ENCODE measurements around the gene COL24A1. TPM values are rescaled to one million over a fixed set of nuclear protein-coding genes. Genes with fewer than 3 reads are reported as not detected.

COL24A1 gene
- polyA plus RNA-seq, 1 donor (not counting 4 experiments of a cell fraction or from before 2014, with no cell fraction given): not detected

DNA sequence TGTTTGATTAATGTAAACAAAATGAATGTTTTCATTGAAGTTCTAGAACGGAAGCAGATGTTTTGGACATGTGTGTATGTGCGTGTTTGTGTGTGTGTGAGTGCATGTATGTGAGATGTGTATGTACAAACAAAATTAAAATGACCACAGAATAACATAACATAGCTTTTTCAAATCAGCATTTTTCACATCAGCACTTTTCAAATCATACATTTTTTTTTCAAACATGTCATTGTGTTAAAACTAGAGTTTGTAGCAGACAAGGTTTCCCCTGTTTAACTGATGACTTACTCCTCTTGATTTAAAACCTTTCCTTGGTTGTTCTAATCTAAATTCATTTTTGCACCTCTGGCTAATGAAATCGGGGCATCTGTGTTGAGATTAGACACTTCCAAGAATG is 412.8 kb downstream of the COL24A1 start:
- Histone ChIP-seq H3K4me1 (ENCODE audit: control insufficient read depth, extremely low read depth, insufficient read depth, low read length) (no peaks in the 10 kb centered on the region), H3K4me3 (ENCODE audit: control insufficient read depth in 2 of 3, extremely low read depth in 1 of 3, insufficient read depth in 2 of 3, low read depth in 1 of 3, low read length in 3 of 3) (no peak overlapping the region), H3K27me3 (ENCODE audit: control insufficient read depth, extremely low read depth, insufficient read depth, low read length) (no peaks in the 10 kb centered on the region), H3K9me1 (ENCODE audit: control insufficient read depth, extremely low read depth, insufficient read depth, low read length) (no peaks in the 10 kb centered on the region), H3K27ac (ENCODE audit: control insufficient read depth, insufficient read depth, low read length) (no peak overlapping the region), H3K9ac (ENCODE audit: control insufficient read depth, extremely low read depth, insufficient read depth, low read length) (no peak overlapping the region), H2AFZ (ENCODE audit: control insufficient read depth, low read length) (no peak overlapping the region), H3K4me2 (ENCODE audit: control insufficient read depth, extremely low read depth, insufficient read depth, low read depth, low read length) (no peak overlapping the region), H3K36me3 (ENCODE audit: control insufficient read depth in 2 of 2, extremely low read depth in 1 of 2, insufficient read depth in 2 of 2, low read length in 2 of 2) (no peaks in the 10 kb centered on the region), H3K79me2 (ENCODE audit: control insufficient read depth, insufficient read depth, low read length) (no peaks in the 10 kb centered on the region), H4K20me1 (ENCODE audit: control insufficient read depth, extremely low read depth, insufficient read depth, low read length) (no peaks in the 10 kb centered on the region), H3K9me3 (ENCODE audit: control insufficient read depth, low read depth, low read length) (no peaks in the 10 kb centered on the region)
- TF ChIP-seq CTCF (optimal IDR thresholded peaks at IDR 0.05 in 1 of 3, IDR thresholded peaks at IDR 0.05 in 1 of 3, conservative IDR thresholded peaks at IDR 0.05 in 1 of 3; ENCODE audit: extremely low read depth in 1 of 3, insufficient read depth in 2 of 3, low read length in 3 of 3) (no peak), EZH2 (IDR thresholded peaks at IDR 0.05; ENCODE audit: low read length) (no peak)
- FAIRE-seq (no peak), DNase-seq (ENCODE audit: low read depth, low spot score) (no peak)
- dilution Hi-C loops (cut with MboI; ENCODE audit: extremely low pct_ligation_motif_present, low sequenced_read_pairs): no loop called here

DNA sequence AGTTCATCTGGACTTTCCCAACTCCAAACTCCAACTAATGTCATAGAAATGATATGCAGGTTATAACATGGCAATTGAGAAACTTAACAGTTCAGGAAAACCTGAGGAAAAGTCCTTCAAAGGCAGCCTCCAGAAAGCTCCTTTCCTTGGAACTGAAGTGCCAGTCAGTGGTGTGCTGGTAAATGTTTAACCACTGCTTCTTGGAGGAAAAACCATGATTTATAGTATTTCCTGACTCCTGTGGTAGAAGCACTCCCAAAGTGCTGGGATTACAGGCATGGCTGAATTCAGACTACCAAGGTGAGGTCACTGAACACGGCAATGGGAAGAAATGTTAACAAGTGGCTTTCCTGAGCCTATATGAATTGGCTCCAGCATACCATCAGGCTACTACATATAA is 421.6 kb downstream of the COL24A1 start:
- FAIRE-seq (no peak), DNase-seq (ENCODE audit: low read depth, low spot score) (no peak)
- Histone ChIP-seq H3K9me1 (ENCODE audit: control insufficient read depth, extremely low read depth, insufficient read depth, low read length) (no peaks in the 10 kb centered on the region), H3K36me3 (ENCODE audit: control insufficient read depth in 2 of 2, extremely low read depth in 1 of 2, insufficient read depth in 2 of 2, low read length in 2 of 2) (no peaks in the 10 kb centered on the region), H2AFZ (ENCODE audit: control insufficient read depth, low read length) (no peak overlapping the region), H4K20me1 (ENCODE audit: control insufficient read depth, extremely low read depth, insufficient read depth, low read length) (no peaks in the 10 kb centered on the region), H3K9me3 (ENCODE audit: control insufficient read depth, low read depth, low read length) (no peaks in the 10 kb centered on the region), H3K27ac (ENCODE audit: control insufficient read depth, insufficient read depth, low read length) (no peak overlapping the region), H3K9ac (ENCODE audit: control insufficient read depth, extremely low read depth, insufficient read depth, low read length) (no peak overlapping the region), H3K79me2 (ENCODE audit: control insufficient read depth, insufficient read depth, low read length) (no peaks in the 10 kb centered on the region), H3K4me2 (ENCODE audit: control insufficient read depth, extremely low read depth, insufficient read depth, low read depth, low read length) (no peak overlapping the region), H3K27me3 (ENCODE audit: control insufficient read depth, extremely low read depth, insufficient read depth, low read length) (no peaks in the 10 kb centered on the region), H3K4me3 (ENCODE audit: control insufficient read depth in 2 of 3, extremely low read depth in 1 of 3, insufficient read depth in 2 of 3, low read depth in 1 of 3, low read length in 3 of 3) (no peak overlapping the region), H3K4me1 (ENCODE audit: control insufficient read depth, extremely low read depth, insufficient read depth, low read length) (no peaks in the 10 kb centered on the region)
- TF ChIP-seq EZH2 (IDR thresholded peaks at IDR 0.05; ENCODE audit: low read length): no peak
- no peak for TF ChIP-seq CTCF (optimal IDR thresholded peaks at IDR 0.05 in 1 of 3, IDR thresholded peaks at IDR 0.05 in 1 of 3, conservative IDR thresholded peaks at IDR 0.05 in 1 of 3; ENCODE audit: extremely low read depth in 1 of 3, insufficient read depth in 2 of 3, low read length in 3 of 3)
- dilution Hi-C loops (cut with MboI; ENCODE audit: extremely low pct_ligation_motif_present, low sequenced_read_pairs): no loop called here

Measured in keratinocyte (primary cell).